Left lung (tissue), 10 donors: ENCODE data around the gene KSR1. TPM values are rescaled to one million over a fixed set of nuclear protein-coding genes. Genes with fewer than 3 reads are reported as not detected.

ENCODE experiments used
- ATAC-seq: fragments of 200-7000 bp; cut with Tn5 transposase; one replicate; pipeline ENCODE4 v1.9.1; 2020; ENCODE audit warnings: moderate library complexity
- DNase-seq, 4 donors: peaks; one replicate each; pipeline ENCODE4 v3.0.0-alpha.2; 2013 to 2020
- H3K27ac ChIP-seq, 2 donors: fragments of 200-600 bp; sonication (generic) in 1 of 2; one replicate each; pipeline versions ENCODE4 v1.5.0 to v1.8.0; 2020 to 2021
- H3K27me3 ChIP-seq, 2 donors: fragments of 200-600 bp; sonication (generic) in 1 of 2; one replicate each; pipeline versions ENCODE4 v1.5.0 to v1.8.0; 2020 to 2021
- H3K36me3 ChIP-seq, 2 donors: fragments of 200-600 bp; sonication (generic) in 1 of 2; one replicate each; pipeline versions ENCODE4 v1.5.0 to v1.8.0; 2020 to 2021
- H3K4me1 ChIP-seq, 2 donors: fragments of 200-600 bp; one replicate each; pipeline ENCODE4 v1.8.0; 2021
- H3K4me3 ChIP-seq, 2 donors: fragments of 200-600 bp; sonication (generic) in 1 of 2; one replicate each; pipeline versions ENCODE4 v1.5.0 to v1.8.0; 2020 to 2021; ENCODE audit warnings: mild to moderate bottlenecking in 1 of 2
- H3K9me3 ChIP-seq, 2 donors: fragments of 200-600 bp; sonication (generic) in 1 of 2; one replicate each; pipeline versions ENCODE4 v1.5.0 to v1.8.0; 2020 to 2021
- CTCF ChIP-seq, 2 donors: fragments of 200-600 bp; sonication (generic) in 1 of 2; IDR thresholded peaks; one replicate each; pipeline versions ENCODE4 v1.5.0 to v1.8.0; 2021; ENCODE audit warnings: antibody characterized with exemption in 2 of 2
- intact Hi-C, 2 donors: fragments of 100-400 bp; cut with DNase I; formaldehyde crosslinking; loops; one replicate each; pipeline versions ENCODE4 v1.11.2 to v1.14.2; 2022
- polyA plus RNA-seq, 6 donors: library from polyadenylated mRNA; unstranded; fragments of 120-200 nt; gene quantifications; one replicate each; pipeline ENCODE4 v1.2.1, GENCODE V29; 2013; ENCODE audit not compliant: insufficient read length in 6 of 6
- total RNA-seq, 2 donors: library from RNA; stranded (reverse); fragmentation: NEBNext Ultra II Directional; extraction: Animal tissue kit (Norgen Biotek cat#: 25700); gene quantifications; one replicate each; pipeline ENCODE4 v1.2.1, GENCODE V29; 2021
- donor health status: DM: no; HTN: yes; CAD: no.
- donor health status: DM: no; HTN: no; CAD: no.

The KSR1 gene
- total and polyA plus RNA-seq, 8 donors = 35.0 to 70.0 (median 62.5) TPM

- DNase-seq (no peak), ATAC-seq (no peak)
- Histone ChIP-seq H3K9me3 (no peaks in the 10 kb centered on the region), H3K36me3 (no peaks in the 10 kb centered on the region), H3K27ac (no peak overlapping the region), H3K4me3 (no peak overlapping the region), H3K27me3 (no peaks in the 10 kb centered on the region), H3K4me1 (peaks cover 12 to 49% of the 10 kb centered on the region in 2 donors)
- intact Hi-C loops = loop anchor here in 1 of 2 donors (10.0 kb wide), 2 partner anchors 50 to 60 kb away; no protein-coding TSS in a partner anchor
- no peak for TF ChIP-seq CTCF (IDR thresholded peaks at IDR 0.05)
Observed at GRCh38 chr17:27524594-27524993, 68.3 kb downstream of the KSR1 start.

- Histone ChIP-seq H3K4me1 (peaks cover 17 to 56% of the 10 kb centered on the region in 2 donors), H3K36me3 (no peaks in the 10 kb centered on the region), H3K27me3 (no peaks in the 10 kb centered on the region), H3K4me3 (no peak overlapping the region), H3K27ac (no peak overlapping the region), H3K9me3 (no peaks in the 10 kb centered on the region)
- no peak for TF ChIP-seq CTCF (IDR thresholded peaks at IDR 0.05)
- DNase-seq (no peak), ATAC-seq (no peak)
- intact Hi-C loops = loop anchor here in 1 of 2 donors (10.0 kb wide), 2 partner anchors 51 to 59 kb away; no protein-coding TSS in a partner anchor
Observed at GRCh38 chr17:27525316-27525715, 69.1 kb downstream of the KSR1 start.

- Histone ChIP-seq H3K4me3 (no peak overlapping the region), H3K9me3 (no peaks in the 10 kb centered on the region), H3K4me1 (peaks cover 24 to 56% of the 10 kb centered on the region in 2 donors), H3K36me3 (no peaks in the 10 kb centered on the region), H3K27ac (peak overlapping the region in 1 of 2 donors; percentile 53), H3K27me3 (no peaks in the 10 kb centered on the region)
- no peak for TF ChIP-seq CTCF (IDR thresholded peaks at IDR 0.05)
- DNase-seq = no peak
- intact Hi-C loops = loop anchor here in 1 of 2 donors (10.0 kb wide), 2 partner anchors 51 to 59 kb away; no protein-coding TSS in a partner anchor
- no peak for ATAC-seq
Observed at GRCh38 chr17:27525836-27526603, 69.8 kb downstream of the KSR1 start.

GRCh38 chr17:27526604-27527002 lies 70.4 kb downstream of the KSR1 start:
- Histone ChIP-seq H3K36me3 (no peaks in the 10 kb centered on the region), H3K4me1 (peaks cover 30 to 61% of the 10 kb centered on the region in 2 donors), H3K27me3 (no peaks in the 10 kb centered on the region), H3K9me3 (no peaks in the 10 kb centered on the region), H3K27ac (peak overlapping the region in 1 of 2 donors; percentile 53), H3K4me3 (peak overlapping the region in 1 of 2 donors; percentile 1)
- TF ChIP-seq CTCF (IDR thresholded peaks at IDR 0.05) = no peak
- ATAC-seq (peak; percentile 61), DNase-seq (peak in 3 of 4 donors; percentile 66 to 84 (median 81))
- intact Hi-C loops = loop anchor here in 1 of 2 donors (10.0 kb wide), 2 partner anchors 52 to 58 kb away; no protein-coding TSS in a partner anchor

- intact Hi-C loops = loop anchor here in 1 of 2 donors (10.0 kb wide), 2 partner anchors 55 kb away; no protein-coding TSS in a partner anchor
- Histone ChIP-seq H3K27ac (peak overlapping the region; percentile 72 to 93), H3K36me3 (no peaks in the 10 kb centered on the region), H3K27me3 (no peaks in the 10 kb centered on the region), H3K4me1 (peaks cover 43 to 88% of the 10 kb centered on the region in 2 donors), H3K4me3 (no peak overlapping the region), H3K9me3 (no peaks in the 10 kb centered on the region)
- no peak for TF ChIP-seq CTCF (IDR thresholded peaks at IDR 0.05)
- peak in 3 of 4 donors; percentile 72 to 87 (median 74) for DNase-seq
- ATAC-seq = peak; percentile 23
Observed at GRCh38 chr17:27529230-27529796, 73.1 kb downstream of the KSR1 start.
